LNCaP clone FGC (cell line): ENCODE measurements around the gene TMEM244.

Experiments used
- DNase-seq: peaks from one replicate; pipeline ENCODE4 v3.0.0-alpha.2; 2011; ENCODE audit warnings: low read depth
- H3K4me3 ChIP-seq: 2 replicates; pipeline ENCODE4 v1.5.1; 2011; ENCODE audit warnings: mild to moderate bottlenecking, low read depth, low read length, control low read depth
- CTCF ChIP-seq: IDR thresholded peaks from 2 replicates; pipeline ENCODE4 v1.5.1; 2012; ENCODE audit warnings: mild to moderate bottlenecking; ENCODE audit not compliant: control insufficient read depth, insufficient read depth; ENCODE audit errors: extremely low read depth

The TMEM244 gene, protein sequence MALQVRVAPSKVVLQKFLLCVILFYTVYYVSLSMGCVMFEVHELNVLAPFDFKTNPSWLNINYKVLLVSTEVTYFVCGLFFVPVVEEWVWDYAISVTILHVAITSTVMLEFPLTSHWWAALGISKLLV

GRCh38 chr6:129860908-129861665 lies at the start of gene TMEM244:
Gene TMEM244, minus strand, starts transcription at chr6:129861315. Its CDS starts 127 bp downstream, at chr6:129861188.
- DNase-seq = no peak
- TF ChIP-seq CTCF = no peak

GRCh38 chr6:129908858-129909257 lies 47.7 kb upstream of the TMEM244 start:
- no peak overlapping the region for H3K4me3 ChIP-seq
- no peak for TF ChIP-seq CTCF
- no peak for DNase-seq

More at GRCh38 chr6:129860908-129861665, at the start of gene TMEM244:
- H3K4me3 ChIP-seq = no peak within 1 kb of the TSS

DNA sequence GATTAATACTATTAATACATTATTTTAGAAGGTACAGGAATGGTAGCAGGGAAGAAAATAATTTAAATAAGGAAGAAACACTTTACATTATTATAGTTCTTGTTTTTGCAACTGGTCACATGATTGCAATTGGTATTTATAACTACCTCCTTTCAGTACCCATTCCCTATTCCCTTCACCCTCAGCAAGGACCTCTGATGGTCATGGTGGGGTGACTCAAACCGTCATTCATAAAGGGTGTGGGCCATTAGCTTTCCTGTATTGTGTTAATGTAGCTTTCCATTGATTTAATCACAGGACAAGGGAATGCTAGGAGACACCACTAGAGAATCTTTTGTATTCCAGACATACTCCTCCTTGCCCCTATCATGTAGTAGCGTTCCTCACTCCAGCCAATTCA lies 47.2 kb upstream of the TMEM244 start:
- TF ChIP-seq CTCF = no peak
- DNase-seq = no peak
- H3K4me3 ChIP-seq = no peak overlapping the region

DNA sequence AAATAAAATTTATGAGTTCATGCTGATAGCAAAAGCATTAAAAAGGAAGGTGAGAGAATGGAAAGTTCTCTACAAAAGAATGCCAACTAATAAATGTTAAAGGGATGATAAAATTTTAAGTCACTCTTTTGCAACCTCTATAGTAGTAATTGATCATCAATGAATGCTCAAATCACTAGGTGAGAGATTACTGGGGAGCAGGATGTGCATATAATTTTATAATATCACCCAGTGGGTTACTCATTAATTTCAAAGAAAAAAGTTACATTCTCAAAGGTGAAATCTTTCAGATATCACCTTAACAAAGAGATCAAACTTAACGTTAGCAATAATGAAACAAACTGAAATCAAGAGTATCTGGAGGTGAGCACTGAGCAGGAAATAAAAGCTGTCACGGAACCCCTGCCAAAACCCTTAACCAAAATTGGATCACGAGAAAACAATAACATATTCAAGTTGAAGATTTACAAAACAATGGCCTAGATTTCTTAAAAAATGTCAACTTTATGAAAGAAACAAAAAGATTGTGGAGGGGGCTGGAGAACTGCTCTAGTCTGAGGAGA lies 45.5 kb upstream of the TMEM244 start:
- no peak for TF ChIP-seq CTCF
- no peak for DNase-seq
- H3K4me3 ChIP-seq = no peak overlapping the region

DNA sequence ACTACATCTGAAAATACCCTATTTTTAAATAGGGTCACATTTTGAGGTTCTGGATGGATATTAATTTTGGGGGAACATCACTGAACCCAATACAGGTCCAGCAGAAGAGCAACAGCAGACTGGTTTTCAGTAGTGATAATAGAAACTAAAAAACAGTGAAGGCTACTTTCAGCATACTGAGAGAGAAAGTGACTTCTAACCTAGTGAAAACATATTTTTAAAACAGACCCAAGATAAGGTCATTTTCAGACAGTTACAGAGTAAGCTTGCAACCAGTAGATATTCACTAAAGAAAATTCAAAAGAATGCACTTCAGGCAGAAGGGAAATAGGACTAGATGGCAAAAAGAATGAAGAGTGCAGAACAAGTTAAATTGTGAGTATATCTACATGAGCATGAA lies 42.0 kb upstream of the TMEM244 start:
- TF ChIP-seq CTCF = no peak
- no peak for DNase-seq
- H3K4me3 ChIP-seq = no peak overlapping the region

DNA sequence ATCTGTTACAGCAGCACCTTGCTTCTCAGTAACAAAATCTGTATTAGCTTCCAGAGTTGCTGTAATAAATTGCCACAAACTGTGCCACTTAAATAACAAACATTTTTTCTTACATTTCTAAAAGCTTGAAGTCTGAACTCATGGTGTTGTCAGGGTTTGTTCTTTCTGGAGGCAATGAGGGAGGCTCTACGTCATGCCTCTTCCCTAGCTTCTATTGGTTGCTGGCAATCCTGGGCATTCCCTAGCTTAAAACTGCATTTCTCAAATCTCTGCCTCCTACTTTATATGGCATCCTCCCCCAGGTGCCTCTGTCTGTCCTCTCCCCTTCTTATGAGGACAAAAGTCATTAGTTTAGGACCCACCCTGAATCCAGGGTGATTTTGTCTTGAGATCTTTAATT lies 41.6 kb upstream of the TMEM244 start:
- no peak for DNase-seq
- no peak overlapping the region for H3K4me3 ChIP-seq
- no peak for TF ChIP-seq CTCF
